Lower leg skin (tissue), 3 donors: ENCODE data around the gene VPS52.

Experiments used
- CTCF ChIP-seq, 3 donors: fragments of 450-650 bp; IDR thresholded peaks; one replicate each; pipeline ENCODE4 v1.5.1; 2016; ENCODE audit warnings: antibody characterized with exemption in 3 of 3, mild to moderate bottlenecking in 3 of 3, moderate library complexity in 2 of 3
- POLR2A ChIP-seq, 2 donors: fragments of 450-650 bp; IDR thresholded peaks; one replicate each; pipeline ENCODE4 v1.6.1; 2016 to 2017; ENCODE audit warnings: antibody characterized with exemption in 2 of 2, mild to moderate bottlenecking in 1 of 2, moderate library complexity in 1 of 2

- TF ChIP-seq CTCF (IDR thresholded peaks at IDR 0.05) (no peak), POLR2A (IDR thresholded peaks at IDR 0.05) (no peak)
These were observed 1.6 kb upstream of the VPS52 start for GRCh38 chr6:33273129-33273923.
